NCI-H82 (cell line): ENCODE results near the gene TMED8.

Experiments used
- DNase-seq: peaks from one replicate; lab custom pipeline; 2025; lab: John Stamatoyannopoulos, UW

Gene TMED8

GRCh38 chr14:77296155-77296554 is 80.7 kb downstream of the TMED8 start:
- peak; percentile 39 for DNase-seq

GRCh38 chr14:77290705-77291104 is 86.2 kb downstream of the TMED8 start:
- peak; percentile 33 for DNase-seq

- no peak for DNase-seq
Measured at GRCh38 chr14:77286576-77286975, 90.3 kb downstream of the TMED8 start.
